Adrenal gland (tissue), 12 donors: ENCODE data around the gene C19orf53. TPM values are rescaled to one million over a fixed set of nuclear protein-coding genes. Genes with fewer than 3 reads are reported as not detected.

Experiments
- DNase-seq, 7 donors: peaks; one replicate each; pipeline ENCODE4 v3.0.0-alpha.2; 2019 to 2020
- H3K27ac ChIP-seq, 5 donors: fragments of 200-600 bp; sonication (generic) in 4 of 5; 1 replicate in 3 of 5; 2 replicates in 2 of 5; pipeline versions ENCODE4 v1.5.1 to v1.8.0; 2016 to 2020; ENCODE audit warnings: mild to moderate bottlenecking in 1 of 5
- H3K27me3 ChIP-seq: fragments of 200-600 bp; 2 replicates; pipeline ENCODE4 v1.8.0; 2021
- H3K36me3 ChIP-seq, 2 donors: fragments of 200-600 bp; replicated peaks in 1 of 2; 1 replicate in 1 of 2; 2 replicates in 1 of 2; pipeline versions ENCODE4 v1.5.1 to v1.8.0; 2018 to 2022
- H3K4me1 ChIP-seq, 2 donors: fragments of 200-600 bp; replicated peaks in 1 of 2; 1 replicate in 1 of 2; 2 replicates in 1 of 2; pipeline versions ENCODE4 v1.5.1 to v1.8.0; 2018 to 2021
- H3K4me3 ChIP-seq, 4 donors: fragments of 200-600 bp; sonication (generic) in 3 of 4; one replicate each; pipeline ENCODE4 v1.5.1; 2016 to 2018
- H3K9me3 ChIP-seq, 3 donors: fragments of 200-600 bp; sonication (generic) in 1 of 3; replicated peaks in 1 of 3; 1 replicate in 2 of 3; 2 replicates in 1 of 3; pipeline versions ENCODE4 v1.5.1 to v1.8.0; 2016 to 2021
- CTCF ChIP-seq, 6 experiments: fragments of 450-650 bp in 4 of 6; fragments of 200-600 bp in 2 of 6; sonication (generic) in 1 of 6; IDR thresholded peaks; 1 replicate in 5 of 6; 2 replicates in 1 of 6; pipeline versions ENCODE4 v1.5.1 to v1.8.0; 2016 to 2021; ENCODE audit warnings: antibody characterized with exemption in 6 of 6, mild to moderate bottlenecking in 2 of 6, moderate library complexity in 1 of 6
- POLR2A ChIP-seq, 2 donors: fragments of 450-650 bp; IDR thresholded peaks; one replicate each; pipeline ENCODE4 v1.6.1; 2017; ENCODE audit warnings: antibody characterized with exemption in 2 of 2, mild to moderate bottlenecking in 2 of 2, moderate library complexity in 1 of 2
- WGBS, 4 donors: extraction: QIAGEN DNeasy Blood & Tissue Kit in 2 of 4; methylation state at CpG; one replicate each; pipeline versions ENCODE4 v1.1.5 to v1.1.7; 2013 to 2017; 5-methylcytosine and 5-hydroxymethylcytosine counted together
- intact Hi-C, 2 donors: fragments of 100-400 bp; cut with DNase I; formaldehyde crosslinking; loops; one replicate each; pipeline versions ENCODE4 v1.14.1 to v1.15.0; 2022 to 2023
- polyA plus RNA-seq, 3 donors: library from polyadenylated mRNA; stranded (reverse); fragments of 200-250 nt in 2 of 3; fragments of 350-450 nt in 1 of 3; fragmentation: Illumina TruSeq in 1 of 3; extraction: RNeasy Lipid Tissue Mini Kit (QIAGEN cat#74804) in 1 of 3; gene quantifications; one replicate each; pipeline ENCODE4 v1.2.3, GENCODE V29; 2013 to 2014
- total RNA-seq, 9 donors: library from RNA; depleted of rRNA in 4 of 9; stranded (reverse); fragments of >200 nt in 4 of 9; fragments of 120-200 nt in 1 of 9; fragmentation: NEBNext Ultra II Directional in 1 of 9; extraction: Animal tissue kit (Norgen Biotek cat#: 25700) in 1 of 9; gene quantifications; one replicate each; pipeline versions ENCODE4 v1.1.0 to v1.2.4, GENCODE V29; 2013 to 2023
- donor health status: healthy with polysubstance abuse.
- donor health status: Bipolar disorder and iron deficiency.
- donor health status: DM: yes; HTN: yes; CAD: no.
- donor health status: DM: no; HTN: no; CAD: no.
- donor health status: DM: no; HTN: no; CAD: no.
- donor health status: DM: yes; HTN: yes; CAD: no.

Gene C19orf53
- total and polyA plus RNA-seq, 12 donors = 95.8 to 459 (median 166) TPM

DNA sequence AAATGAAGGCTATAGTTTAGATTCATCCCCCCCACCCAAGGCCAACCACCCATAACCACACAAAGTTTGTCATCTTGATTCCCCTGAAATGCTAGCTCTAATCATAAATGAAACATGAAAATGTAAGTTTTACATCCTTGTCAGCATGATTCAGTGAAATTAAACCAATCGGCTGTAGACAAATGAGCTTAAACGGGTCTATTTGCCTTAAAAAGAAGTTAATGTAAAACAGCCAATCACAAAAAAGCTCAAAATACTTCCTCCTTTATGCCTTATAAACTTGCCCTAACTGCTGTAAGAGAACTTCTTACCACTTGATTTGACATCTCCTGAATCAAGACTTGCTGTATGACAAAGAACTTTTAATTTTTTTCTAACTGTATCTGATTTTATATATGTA is 44.4 kb upstream of the C19orf53 start:
- no peaks in the 10 kb centered on the region for H3K27me3 ChIP-seq
- peaks cover 18 to 21% of the 10 kb centered on the region in 2 donors for H3K4me1 ChIP-seq
- no peaks in the 10 kb centered on the region for H3K9me3 ChIP-seq
- TF ChIP-seq CTCF (IDR thresholded peaks at IDR 0.05) (no peak), POLR2A (IDR thresholded peaks at IDR 0.05) (no peak)
- no peak overlapping the region for H3K4me3 ChIP-seq
- no peak for DNase-seq
- no peaks in the 10 kb centered on the region for H3K36me3 ChIP-seq
- peak overlapping the region in 2 of 5 donors; percentile 86 to 90 for H3K27ac ChIP-seq
- intact Hi-C loops = loop anchor here in 1 of 2 donors (10.0 kb wide), 1 partner anchor 135 kb away; no protein-coding TSS in a partner anchor
- WGBS, 4 donors = 52 to 64% (median 58%) methylated on average over 2 of the region's 2 CpGs

DNA sequence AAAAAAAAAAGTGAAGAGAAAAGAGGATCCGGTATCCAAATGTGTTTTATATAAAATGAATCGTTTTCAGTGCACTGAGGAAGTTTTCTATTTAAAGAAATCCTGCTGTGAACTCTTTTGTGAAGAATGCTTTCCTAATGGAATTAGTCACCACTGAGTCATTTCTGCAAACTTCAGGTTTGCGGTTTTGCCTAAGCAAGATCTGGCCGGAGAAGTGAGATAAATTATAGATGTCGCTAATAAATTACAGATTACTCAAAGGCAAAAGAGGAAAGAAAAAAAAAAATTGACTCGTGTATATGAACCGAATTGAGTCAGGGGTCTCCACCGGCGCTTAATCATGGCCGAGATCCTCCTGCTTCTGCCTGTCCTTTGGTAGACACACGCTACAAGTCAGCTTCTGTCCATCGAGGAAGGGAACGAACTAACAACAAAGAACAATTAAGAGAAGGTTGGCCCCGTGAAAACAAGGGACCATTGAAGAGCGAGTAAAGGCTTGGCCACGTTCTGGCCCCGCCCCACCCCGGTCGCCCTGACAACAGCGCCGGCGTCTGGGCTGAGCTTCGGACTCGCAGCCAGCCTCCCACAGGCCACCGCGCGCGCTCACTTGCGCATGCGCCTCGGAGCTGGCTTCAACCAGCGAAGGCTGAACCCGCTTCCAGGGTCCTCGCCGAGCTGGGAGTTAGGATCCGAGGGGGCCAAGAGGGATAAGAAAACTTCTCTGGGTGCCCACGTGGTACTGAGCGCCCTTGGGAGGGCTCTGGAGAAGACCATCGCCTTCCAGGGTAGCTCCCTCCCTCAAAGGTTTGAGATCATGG is 42.9 kb upstream of the C19orf53 start:
- 0 to 1% (median 0%) methylated on average over 22 to 39 of the region's 39 CpGs for WGBS, 4 donors
- Histone ChIP-seq H3K36me3 (no peaks in the 10 kb centered on the region), H3K27ac (peak overlapping the region; percentile 86 to 96 (median 90)), H3K9me3 (no peaks in the 10 kb centered on the region), H3K27me3 (no peaks in the 10 kb centered on the region), H3K4me3 (peak overlapping the region; percentile 32 to 57 (median 34)), H3K4me1 (peaks cover 18 to 21% of the 10 kb centered on the region in 2 donors)
- intact Hi-C loops = no loop called here
- peak; percentile 94 to 97 (median 95) for DNase-seq
- TF ChIP-seq CTCF (IDR thresholded peaks at IDR 0.05) (no peak), POLR2A (IDR thresholded peaks at IDR 0.05) (peak in 1 of 2 donors; percentile 43)

GRCh38 chr19:13732337-13732736 is 41.9 kb upstream of the C19orf53 start:
- TF ChIP-seq CTCF (IDR thresholded peaks at IDR 0.05) (no peak), POLR2A (IDR thresholded peaks at IDR 0.05) (no peak)
- no peaks in the 10 kb centered on the region for H3K9me3 ChIP-seq
- H3K36me3 ChIP-seq = no peaks in the 10 kb centered on the region
- intact Hi-C loops = no loop called here
- DNase-seq = no peak
- no peaks in the 10 kb centered on the region for H3K27me3 ChIP-seq
- H3K27ac ChIP-seq = no peak overlapping the region
- peak overlapping the region in 1 of 4 donors; percentile 57 for H3K4me3 ChIP-seq
- H3K4me1 ChIP-seq = peaks cover 18 to 21% of the 10 kb centered on the region in 2 donors
- 78 to 88% (median 85%) methylated on average over 5 to 8 of the region's 8 CpGs for WGBS, 4 donors

GRCh38 chr19:13734751-13735150 is 39.5 kb upstream of the C19orf53 start:
- no peaks in the 10 kb centered on the region for H3K36me3 ChIP-seq
- DNase-seq = no peak
- TF ChIP-seq POLR2A (IDR thresholded peaks at IDR 0.05) = no peak
- 92 to 97% (median 95%) methylated on average over 2 of the region's 2 CpGs for WGBS, 4 donors
- H3K27ac ChIP-seq = no peak overlapping the region
- intact Hi-C loops = no loop called here
- no peak overlapping the region for H3K4me3 ChIP-seq
- H3K9me3 ChIP-seq = no peaks in the 10 kb centered on the region
- H3K4me1 ChIP-seq = peaks cover 18 to 21% of the 10 kb centered on the region in 2 donors
- no peaks in the 10 kb centered on the region for H3K27me3 ChIP-seq
